ENCODE measurements around the gene PARD3B. TPM values are rescaled to one million over a fixed set of nuclear protein-coding genes. Genes with fewer than 3 reads are reported as not detected.

The PARD3B gene
- total RNA-seq, 1 experiment from 2014 or later, result 3.9 TPM

DNA sequence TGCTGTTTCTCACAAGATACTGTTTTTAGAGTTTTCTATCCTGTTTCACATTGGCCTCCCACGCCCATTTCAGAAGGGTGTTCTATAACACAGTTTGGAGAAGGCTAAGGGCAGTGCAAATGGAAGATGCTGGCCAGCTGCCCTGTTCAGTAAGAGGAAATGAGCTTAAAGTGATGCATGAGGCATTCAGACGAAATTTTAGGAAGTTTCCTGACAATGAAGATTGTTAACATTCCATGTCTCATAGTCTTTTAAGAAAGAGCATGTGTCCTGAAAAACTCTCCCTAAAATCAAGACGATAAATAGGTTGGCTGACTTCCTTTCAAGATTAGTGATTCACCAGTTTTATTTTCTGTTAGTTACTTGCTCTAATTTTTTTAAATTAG lies 652.9 kb downstream of the PARD3B start:
- no peaks in the 10 kb centered on the region for H3K9me3 ChIP-seq (ENCODE audit: low read length)
- no peaks in the 10 kb centered on the region for H3K9me2 ChIP-seq (replicated peaks; ENCODE audit: low read length)
- H3K36me3 ChIP-seq (ENCODE audit: low read depth, low read length), result no peaks in the 10 kb centered on the region
- H3K4me3 ChIP-seq (ENCODE audit: low read length), result no peak overlapping the region
- ATAC-seq, result peak; percentile 92
- H3K27ac ChIP-seq (ENCODE audit: low read length), result no peak overlapping the region
- peaks cover 11% of the 10 kb centered on the region for H3K4me1 ChIP-seq (ENCODE audit: insufficient read depth, low read length)
- DNase-seq, result peak; percentile 57
- H3K9ac ChIP-seq (ENCODE audit: low read length), result no peak overlapping the region
- no peak for TF ChIP-seq EZH2 (IDR thresholded peaks at IDR 0.05; ENCODE audit: low read length, unreplicated experiment)
- TF ChIP-seq, protein P1, sequence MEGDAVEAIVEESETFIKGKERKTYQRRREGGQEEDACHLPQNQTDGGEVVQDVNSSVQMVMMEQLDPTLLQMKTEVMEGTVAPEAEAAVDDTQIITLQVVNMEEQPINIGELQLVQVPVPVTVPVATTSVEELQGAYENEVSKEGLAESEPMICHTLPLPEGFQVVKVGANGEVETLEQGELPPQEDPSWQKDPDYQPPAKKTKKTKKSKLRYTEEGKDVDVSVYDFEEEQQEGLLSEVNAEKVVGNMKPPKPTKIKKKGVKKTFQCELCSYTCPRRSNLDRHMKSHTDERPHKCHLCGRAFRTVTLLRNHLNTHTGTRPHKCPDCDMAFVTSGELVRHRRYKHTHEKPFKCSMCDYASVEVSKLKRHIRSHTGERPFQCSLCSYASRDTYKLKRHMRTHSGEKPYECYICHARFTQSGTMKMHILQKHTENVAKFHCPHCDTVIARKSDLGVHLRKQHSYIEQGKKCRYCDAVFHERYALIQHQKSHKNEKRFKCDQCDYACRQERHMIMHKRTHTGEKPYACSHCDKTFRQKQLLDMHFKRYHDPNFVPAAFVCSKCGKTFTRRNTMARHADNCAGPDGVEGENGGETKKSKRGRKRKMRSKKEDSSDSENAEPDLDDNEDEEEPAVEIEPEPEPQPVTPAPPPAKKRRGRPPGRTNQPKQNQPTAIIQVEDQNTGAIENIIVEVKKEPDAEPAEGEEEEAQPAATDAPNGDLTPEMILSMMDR (conservative IDR thresholded peaks at IDR 0.05; ENCODE audit: low read depth, low read length), result no peak
- ChIA-PET CTCF (no interaction called here), POLR2A (ENCODE audit: unreplicated experiment) (no interaction called here)
- no peaks in the 10 kb centered on the region for H4K20me1 ChIP-seq (ENCODE audit: low read length)
- BruUV-seq (replicated peaks), result no TSS peak
- H2AFZ ChIP-seq (ENCODE audit: low read length), result peak overlapping the region; percentile 1; the same call in 1 of the 2 replicates
- no peaks in the 10 kb centered on the region for H3F3A ChIP-seq (ENCODE audit: low read length, unreplicated experiment)
- H3K27me3 ChIP-seq (ENCODE audit: low read length), result no peaks in the 10 kb centered on the region
- peak overlapping the region; percentile 39 for H3K4me2 ChIP-seq (ENCODE audit: low read length)
- intact Hi-C loops (cut with micrococcal nuclease), result no loop called here
- no peaks in the 10 kb centered on the region for H3K79me2 ChIP-seq (ENCODE audit: low read length)

DNA sequence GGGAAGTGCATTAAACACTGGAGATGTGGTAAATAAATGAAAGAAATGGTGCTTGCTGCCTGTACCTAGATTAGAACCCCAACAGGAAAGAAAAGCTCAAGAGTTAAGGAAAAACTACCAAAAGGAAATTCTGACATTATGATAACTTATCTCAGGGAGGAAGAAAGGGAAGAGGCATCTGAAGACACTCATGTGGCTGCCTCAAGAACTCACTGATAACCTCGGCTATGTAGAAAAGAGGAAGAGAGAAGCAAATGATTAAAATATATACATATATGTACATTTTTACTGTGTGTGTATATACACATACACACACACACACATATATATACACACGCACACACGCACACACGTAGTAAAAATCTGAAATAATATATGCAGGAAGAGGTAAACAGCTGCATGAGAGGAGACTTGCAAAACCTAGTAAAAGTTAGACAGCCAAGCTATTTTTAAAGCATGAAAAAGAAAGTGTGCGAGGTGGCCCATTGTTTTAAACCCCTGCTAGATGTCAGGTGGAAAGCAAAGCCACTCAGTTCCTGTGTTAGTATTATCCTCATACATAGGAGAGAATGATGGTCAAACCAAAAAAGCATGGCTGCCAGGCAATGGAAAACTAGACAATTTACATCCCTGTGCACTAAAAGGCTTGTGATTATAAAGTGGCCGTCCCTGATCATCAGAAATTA lies 654.0 kb downstream of the PARD3B start:
- Histone ChIP-seq H3K27ac (ENCODE audit: low read length) (no peak overlapping the region), H3F3A (ENCODE audit: low read length, unreplicated experiment) (no peaks in the 10 kb centered on the region), H3K4me3 (ENCODE audit: low read length) (no peak overlapping the region), H3K9me2 (replicated peaks; ENCODE audit: low read length) (no peaks in the 10 kb centered on the region), H3K79me2 (ENCODE audit: low read length) (no peaks in the 10 kb centered on the region), H4K20me1 (ENCODE audit: low read length) (no peaks in the 10 kb centered on the region), H3K27me3 (ENCODE audit: low read length) (no peaks in the 10 kb centered on the region), H2AFZ (ENCODE audit: low read length) (no peak overlapping the region), H3K4me2 (ENCODE audit: low read length) (no peak overlapping the region), H3K9me3 (ENCODE audit: low read length) (no peaks in the 10 kb centered on the region), H3K36me3 (ENCODE audit: low read depth, low read length) (no peaks in the 10 kb centered on the region), H3K4me1 (ENCODE audit: insufficient read depth, low read length) (peaks cover 11% of the 10 kb centered on the region), H3K9ac (ENCODE audit: low read length) (no peak overlapping the region)
- CTCF ChIA-PET, result no interaction called here
- ATAC-seq (no peak), DNase-seq (no peak)
- no peak for TF ChIP-seq EZH2 (IDR thresholded peaks at IDR 0.05; ENCODE audit: low read length, unreplicated experiment)
- TF ChIP-seq, protein P1 (conservative IDR thresholded peaks at IDR 0.05; ENCODE audit: low read depth, low read length), result no peak
- no peak for TF ChIP-seq EZH2phosphoT487 (IDR thresholded peaks at IDR 0.05; ENCODE audit: borderline replicate concordance, low read length)
- POLR2A ChIA-PET (ENCODE audit: unreplicated experiment), result no interaction called here
- intact Hi-C loops (cut with micrococcal nuclease), result no loop called here
- BruUV-seq (replicated peaks), result no TSS peak

DNA sequence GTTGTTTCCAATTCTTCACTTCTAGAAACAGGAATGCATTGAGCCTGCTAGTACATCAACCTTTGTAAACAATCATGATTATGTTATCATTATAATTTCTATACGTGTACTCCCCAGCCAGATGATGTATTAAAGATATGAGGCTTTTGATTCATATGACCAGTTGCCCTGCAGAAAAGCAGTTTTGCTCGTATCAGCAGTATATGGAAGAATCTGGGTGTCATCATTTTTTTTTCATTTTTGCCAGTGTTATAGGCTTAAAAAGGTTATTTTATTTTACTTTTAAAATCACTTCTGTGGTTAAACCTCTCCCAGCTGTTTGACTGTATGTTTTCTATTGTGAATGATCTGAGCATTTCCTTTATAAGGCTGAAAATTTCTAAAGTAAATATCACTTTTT lies 665.2 kb downstream of the PARD3B start:
- H4K20me1 ChIP-seq (ENCODE audit: low read length), result no peaks in the 10 kb centered on the region
- ATAC-seq (no peak), DNase-seq (no peak)
- no peaks in the 10 kb centered on the region for H3K9me3 ChIP-seq (ENCODE audit: low read length)
- H3K27me3 ChIP-seq (ENCODE audit: low read length), result no peaks in the 10 kb centered on the region
- TF ChIP-seq, protein P1 (conservative IDR thresholded peaks at IDR 0.05; ENCODE audit: low read depth, low read length), result no peak
- no peak for TF ChIP-seq EZH2 (IDR thresholded peaks at IDR 0.05; ENCODE audit: low read length, unreplicated experiment)
- no peak for TF ChIP-seq EZH2phosphoT487 (IDR thresholded peaks at IDR 0.05; ENCODE audit: borderline replicate concordance, low read length)
- no peak overlapping the region for H3K4me2 ChIP-seq (ENCODE audit: low read length)
- H3K36me3 ChIP-seq (ENCODE audit: low read depth, low read length), result no peaks in the 10 kb centered on the region
- ChIA-PET POLR2A (ENCODE audit: unreplicated experiment) (interaction anchor here (0.5 kb wide), 1 partner anchor 475 kb away, joined by 4 read pairs; no protein-coding TSS in a partner anchor), CTCF (no interaction called here)
- H2AFZ ChIP-seq (ENCODE audit: low read length), result no peak overlapping the region
- no peaks in the 10 kb centered on the region for H3F3A ChIP-seq (ENCODE audit: low read length, unreplicated experiment)
- no peaks in the 10 kb centered on the region for H3K4me1 ChIP-seq (ENCODE audit: insufficient read depth, low read length)
- BruUV-seq (replicated peaks), result no TSS peak
- H3K27ac ChIP-seq (ENCODE audit: low read length), result no peak overlapping the region
- intact Hi-C loops (cut with micrococcal nuclease), result no loop called here
- H3K79me2 ChIP-seq (ENCODE audit: low read length), result no peaks in the 10 kb centered on the region
- H3K4me3 ChIP-seq (ENCODE audit: low read length), result no peak overlapping the region
- no peak overlapping the region for H3K9ac ChIP-seq (ENCODE audit: low read length)
- H3K9me2 ChIP-seq (replicated peaks; ENCODE audit: low read length), result no peaks in the 10 kb centered on the region

All from PC-3 (cell line).